Adrenal gland (tissue), 12 donors: Measurements from ENCODE around the gene TFDP2. TPM values are rescaled to one million over a fixed set of nuclear protein-coding genes. Genes with fewer than 3 reads are reported as not detected.

ENCODE experiments used
- DNase-seq, 7 donors: peaks; one replicate each; pipeline ENCODE4 v3.0.0-alpha.2; 2019 to 2020
- H3K27ac ChIP-seq, 5 donors: fragments of 200-600 bp; sonication (generic) in 4 of 5; 1 replicate in 3 of 5; 2 replicates in 2 of 5; pipeline versions ENCODE4 v1.5.1 to v1.8.0; 2016 to 2020; ENCODE audit warnings: mild to moderate bottlenecking in 1 of 5
- H3K27me3 ChIP-seq: fragments of 200-600 bp; 2 replicates; pipeline ENCODE4 v1.8.0; 2021
- H3K36me3 ChIP-seq, 2 donors: fragments of 200-600 bp; replicated peaks in 1 of 2; 1 replicate in 1 of 2; 2 replicates in 1 of 2; pipeline versions ENCODE4 v1.5.1 to v1.8.0; 2018 to 2022
- H3K4me1 ChIP-seq, 2 donors: fragments of 200-600 bp; replicated peaks in 1 of 2; 1 replicate in 1 of 2; 2 replicates in 1 of 2; pipeline versions ENCODE4 v1.5.1 to v1.8.0; 2018 to 2021
- H3K4me3 ChIP-seq, 4 donors: fragments of 200-600 bp; sonication (generic) in 3 of 4; one replicate each; pipeline ENCODE4 v1.5.1; 2016 to 2018
- H3K9me3 ChIP-seq, 3 donors: fragments of 200-600 bp; sonication (generic) in 1 of 3; replicated peaks in 1 of 3; 1 replicate in 2 of 3; 2 replicates in 1 of 3; pipeline versions ENCODE4 v1.5.1 to v1.8.0; 2016 to 2021
- CTCF ChIP-seq, 6 experiments: fragments of 450-650 bp in 4 of 6; fragments of 200-600 bp in 2 of 6; sonication (generic) in 1 of 6; IDR thresholded peaks; 1 replicate in 5 of 6; 2 replicates in 1 of 6; pipeline versions ENCODE4 v1.5.1 to v1.8.0; 2016 to 2021; ENCODE audit warnings: antibody characterized with exemption in 6 of 6, mild to moderate bottlenecking in 2 of 6, moderate library complexity in 1 of 6
- POLR2A ChIP-seq, 2 donors: fragments of 450-650 bp; IDR thresholded peaks; one replicate each; pipeline ENCODE4 v1.6.1; 2017; ENCODE audit warnings: antibody characterized with exemption in 2 of 2, mild to moderate bottlenecking in 2 of 2, moderate library complexity in 1 of 2
- WGBS, 4 donors: extraction: QIAGEN DNeasy Blood & Tissue Kit in 2 of 4; methylation state at CpG; one replicate each; pipeline versions ENCODE4 v1.1.5 to v1.1.7; 2013 to 2017; 5-methylcytosine and 5-hydroxymethylcytosine counted together
- intact Hi-C, 2 donors: fragments of 100-400 bp; cut with DNase I; formaldehyde crosslinking; loops; one replicate each; pipeline versions ENCODE4 v1.14.1 to v1.15.0; 2022 to 2023
- polyA plus RNA-seq, 3 donors: library from polyadenylated mRNA; stranded (reverse); fragments of 200-250 nt in 2 of 3; fragments of 350-450 nt in 1 of 3; fragmentation: Illumina TruSeq in 1 of 3; extraction: RNeasy Lipid Tissue Mini Kit (QIAGEN cat#74804) in 1 of 3; gene quantifications; one replicate each; pipeline ENCODE4 v1.2.3, GENCODE V29; 2013 to 2014
- total RNA-seq, 9 donors: library from RNA; depleted of rRNA in 4 of 9; stranded (reverse); fragments of >200 nt in 4 of 9; fragments of 120-200 nt in 1 of 9; fragmentation: NEBNext Ultra II Directional in 1 of 9; extraction: Animal tissue kit (Norgen Biotek cat#: 25700) in 1 of 9; gene quantifications; one replicate each; pipeline versions ENCODE4 v1.1.0 to v1.2.4, GENCODE V29; 2013 to 2023
- donor health status: healthy with polysubstance abuse.
- donor health status: Bipolar disorder and iron deficiency.
- donor health status: DM: yes; HTN: yes; CAD: no.
- donor health status: DM: no; HTN: no; CAD: no.
- donor health status: DM: no; HTN: no; CAD: no.
- donor health status: DM: yes; HTN: yes; CAD: no.

The TFDP2 gene
- total and polyA plus RNA-seq, 12 donors = 11.8 to 165 (median 62.0) TPM

DNA sequence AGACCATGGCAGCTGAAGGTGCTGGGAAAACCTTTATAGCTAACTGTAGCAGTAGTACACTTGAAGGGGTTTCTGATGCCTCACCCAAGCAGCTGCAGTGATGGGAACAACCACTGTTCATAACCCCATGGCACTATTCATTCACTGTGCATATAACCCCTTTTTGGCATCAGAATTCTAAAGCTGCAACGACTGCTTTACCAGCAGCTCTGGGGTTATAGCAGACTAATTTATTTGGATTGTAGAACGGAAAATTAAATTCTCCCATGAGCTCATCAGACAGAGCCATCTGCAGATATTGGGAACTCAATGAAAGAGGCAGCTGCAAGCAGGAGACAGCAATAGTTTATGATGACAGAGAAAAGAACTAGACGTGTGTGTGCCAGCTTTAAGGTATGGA, 28.6 kb downstream of the TFDP2 start:
- Histone ChIP-seq H3K27ac (peak overlapping the region in 1 of 5 donors; percentile 10), H3K9me3 (no peaks in the 10 kb centered on the region), H3K36me3 (no peaks in the 10 kb centered on the region), H3K4me3 (no peak overlapping the region), H3K4me1 (peaks cover 0 to 11% of the 10 kb centered on the region in 2 donors), H3K27me3 (no peaks in the 10 kb centered on the region)
- 58 to 67% (median 61%) methylated on average over 3 of the region's 3 CpGs for WGBS, 4 donors
- TF ChIP-seq CTCF (IDR thresholded peaks at IDR 0.05) = no peak
- TF ChIP-seq POLR2A (IDR thresholded peaks at IDR 0.05) = no peak
- intact Hi-C loops = loop anchor here in 1 of 2 donors (10.0 kb wide), 1 partner anchor 154 kb away; no protein-coding TSS in a partner anchor
- no peak for DNase-seq

- Histone ChIP-seq H3K27me3 (no peaks in the 10 kb centered on the region), H3K36me3 (no peaks in the 10 kb centered on the region), H3K4me1 (peaks cover 0 to 11% of the 10 kb centered on the region in 2 donors), H3K4me3 (no peak overlapping the region), H3K27ac (no peak overlapping the region), H3K9me3 (no peaks in the 10 kb centered on the region)
- intact Hi-C loops = no loop called here
- no peak for DNase-seq
- 96 to 98% (median 96%) methylated on average over 3 of the region's 3 CpGs for WGBS, 4 donors
- TF ChIP-seq CTCF (IDR thresholded peaks at IDR 0.05) (no peak), POLR2A (IDR thresholded peaks at IDR 0.05) (no peak)
Observed at GRCh38 chr3:142118911-142119310, 30.4 kb downstream of the TFDP2 start.

DNA sequence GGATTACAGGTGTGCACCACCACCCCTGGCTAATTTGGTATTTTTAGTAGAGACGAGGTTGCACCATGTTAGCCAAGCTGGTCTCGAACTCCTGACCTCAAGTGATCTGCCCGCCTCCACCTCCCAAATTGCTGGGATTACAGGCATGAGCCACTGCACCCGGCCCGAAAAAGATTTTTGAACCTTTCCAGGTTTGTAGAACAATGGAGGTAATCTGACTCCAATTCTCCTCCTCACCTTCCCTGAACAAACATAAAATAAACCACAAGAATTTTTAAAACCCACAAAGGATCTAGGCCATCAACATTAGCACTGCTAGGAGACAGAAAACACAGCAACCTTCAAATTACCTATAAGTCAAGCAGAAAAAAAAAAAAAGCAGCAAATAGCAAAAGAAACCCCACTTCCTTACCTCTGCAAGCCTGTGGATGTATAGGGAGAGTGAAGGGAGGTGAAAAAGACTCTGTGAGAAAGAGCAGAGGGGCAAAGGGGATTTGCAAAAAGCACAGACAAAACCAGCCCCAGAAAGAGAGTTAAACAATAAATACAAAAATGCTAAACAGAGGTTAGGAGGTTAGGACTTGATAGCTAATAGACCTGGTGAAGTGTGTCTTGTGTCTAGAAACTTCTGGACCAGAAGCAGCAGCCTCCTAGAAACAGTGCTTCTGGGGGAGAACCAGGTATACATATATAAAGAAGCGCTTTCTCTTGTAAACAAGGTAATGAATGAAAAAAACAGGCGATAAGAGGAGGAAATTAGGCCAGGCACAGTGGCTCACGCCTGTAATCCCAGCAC, 32.1 kb downstream of the TFDP2 start:
- Histone ChIP-seq H3K4me3 (no peak overlapping the region), H3K27ac (no peak overlapping the region), H3K9me3 (no peaks in the 10 kb centered on the region), H3K27me3 (no peaks in the 10 kb centered on the region), H3K36me3 (no peaks in the 10 kb centered on the region), H3K4me1 (peaks cover 0 to 11% of the 10 kb centered on the region in 2 donors)
- intact Hi-C loops = no loop called here
- 93 to 95% (median 94%) methylated on average over 8 of the region's 8 CpGs for WGBS, 4 donors
- TF ChIP-seq POLR2A (IDR thresholded peaks at IDR 0.05) = no peak
- TF ChIP-seq CTCF (IDR thresholded peaks at IDR 0.05) = no peak
- no peak for DNase-seq

DNA sequence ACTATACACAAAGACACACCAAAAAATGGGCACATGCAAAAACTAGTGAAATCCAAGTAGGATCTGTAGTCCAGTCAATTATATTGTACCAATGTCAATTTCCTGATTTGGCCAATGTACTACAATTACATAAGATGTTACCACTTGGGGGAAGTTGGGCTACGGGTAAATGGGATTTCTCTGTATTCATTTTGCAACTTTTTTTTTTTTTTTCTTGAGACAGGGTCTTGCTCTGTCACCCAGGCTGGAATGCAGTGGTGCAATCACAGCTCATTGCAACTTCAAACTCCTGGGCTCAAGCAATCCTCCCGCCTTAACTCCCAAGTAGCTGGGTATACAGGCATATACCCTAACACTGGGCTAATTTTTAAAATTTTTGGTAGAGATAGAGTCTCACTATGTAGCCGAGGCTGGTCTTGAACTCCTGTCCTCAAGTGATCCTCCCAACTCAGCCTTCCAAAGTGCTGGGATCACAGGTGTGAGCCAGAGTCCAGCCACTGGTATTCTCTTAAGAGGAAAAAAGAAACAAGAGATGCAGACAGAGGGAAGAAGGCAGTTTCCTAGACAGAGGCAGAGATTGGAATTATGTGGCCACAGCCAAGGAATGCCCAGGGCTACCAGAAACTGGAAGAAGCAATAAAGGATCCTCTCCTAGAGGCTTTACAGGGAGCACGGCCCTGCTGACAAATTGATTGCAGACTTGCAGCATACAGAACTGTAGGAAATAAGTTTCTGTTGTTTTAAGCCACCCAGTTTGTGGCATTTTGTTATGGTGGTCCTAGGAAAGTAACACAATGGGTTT, 33.3 kb downstream of the TFDP2 start:
- H3K27me3 ChIP-seq = no peaks in the 10 kb centered on the region
- H3K9me3 ChIP-seq = no peaks in the 10 kb centered on the region
- H3K27ac ChIP-seq = no peak overlapping the region
- TF ChIP-seq CTCF (IDR thresholded peaks at IDR 0.05) (no peak), POLR2A (IDR thresholded peaks at IDR 0.05) (no peak)
- 87 to 93% (median 90%) methylated on average over 4 of the region's 4 CpGs for WGBS, 4 donors
- no peak for DNase-seq
- H3K4me3 ChIP-seq = no peak overlapping the region
- intact Hi-C loops = no loop called here
- no peaks in the 10 kb centered on the region for H3K36me3 ChIP-seq
- peaks cover 0 to 11% of the 10 kb centered on the region in 2 donors for H3K4me1 ChIP-seq
